K562 (cell line): Measurements from ENCODE around the gene CDHR2. TPM values are rescaled to one million over a fixed set of nuclear protein-coding genes. Genes with fewer than 3 reads are reported as not detected.

Experiments
- ADNP ChIP-seq: fragments of 200-800 bp; sonication (Bioruptor generic); IDR thresholded peaks from 2 replicates; pipeline ENCODE4 v1.6.1; 2016; ENCODE audit warnings: missing genetic modification characterization, missing compliant biosample characterization
- CHCHD3 ChIP-seq: fragments of 250-450 bp; sonication (Bioruptor Pico); IDR thresholded peaks from 2 replicates; pipeline ENCODE4 v2.1.2; 2022; ENCODE audit warnings: mild to moderate bottlenecking
- ETV1 ChIP-seq: fragments of 450-650 bp; conservative IDR thresholded peaks from 2 replicates; pipeline ENCODE4 v1.6.1; 2016; ENCODE audit warnings: missing genetic modification characterization, control low read depth, low read depth, missing compliant biosample characterization
- FOXA1 ChIP-seq: fragments of 450-650 bp; IDR thresholded peaks from 2 replicates; pipeline ENCODE4 v1.6.1; 2016; ENCODE audit warnings: mild to moderate bottlenecking, borderline replicate concordance
- GTF2A2 ChIP-seq: IDR thresholded peaks from 2 replicates; pipeline ENCODE4 v1.6.1; 2016; ENCODE audit warnings: mild to moderate bottlenecking, missing genetic modification characterization, missing compliant biosample characterization
- PRMT5 ChIP-seq: sonication (generic); formaldehyde crosslinking; IDR thresholded peaks from 2 replicates; pipeline ENCODE4 v1.5.0; 2020; ENCODE audit warnings: missing genetic modification reagents
- SMC3 ChIP-seq: conservative IDR thresholded peaks from 2 replicates; pipeline ENCODE4 v1.6.1; 2011; ENCODE audit warnings: low read depth, low read length, improper control_type of control experiment; ENCODE audit not compliant: insufficient read depth
- SOX6 ChIP-seq: fragments of 450-650 bp; IDR thresholded peaks from 2 replicates; pipeline ENCODE4 v1.6.1; 2014; ENCODE audit warnings: mild to moderate bottlenecking
- TSC22D4 ChIP-seq: fragments of 450-650 bp; IDR thresholded peaks from 2 replicates; pipeline ENCODE4 v1.6.1; 2016; ENCODE audit warnings: missing genetic modification characterization, missing biosample characterization, control low read depth
- U2AF1 ChIP-seq: fragments of 200-400 bp; formaldehyde crosslinking; optimal IDR thresholded peaks from 2 replicates; pipeline ENCODE3; 2017; ENCODE audit warnings: mild to moderate bottlenecking, low read depth, low read length, moderate library complexity
- polyA plus RNA-seq, 8 experiments: library from polyadenylated mRNA; depleted of rRNA in 4 of 8; stranded (reverse) in 5 of 8; unstranded in 3 of 8; fragments of >200 nt; fragmentation: Nextera tagmentation in 2 of 8; fragmentation: Illumina TruSeq in 1 of 8; extraction: Ambion mirVana in 2 of 8; extraction: Trizol in 1 of 8; gene quantifications; 2 replicates each; pipeline versions ENCODE4 v1.2.1 to v1.2.3, GENCODE V29; 2011 to 2014; ENCODE audit warnings: inconsistent platforms in 1 of 8, missing spikeins in 1 of 8
- total RNA-seq, 7 experiments: library from RNA; depleted of rRNA in 6 of 7; stranded (reverse); fragments of >200 nt in 6 of 7; fragmentation: Illumina TruSeq in 2 of 7; extraction: Trizol in 2 of 7; gene quantifications; 2 replicates each; pipeline versions ENCODE4 v1.2.1 to v1.2.3, GENCODE V29; 2011 to 2021; ENCODE audit warnings: low replicate concordance in 1 of 7
- TF ChIP-seq, protein P1 (sequence below): fragments of 450-650 bp; formaldehyde crosslinking; conservative IDR thresholded peaks from 2 replicates; pipeline ENCODE4 v1.4.0; 2022; ENCODE audit warnings: mild to moderate bottlenecking, missing genetic modification characterization
- TF ChIP-seq, protein P2 (sequence below): sonication (generic); formaldehyde crosslinking; IDR thresholded peaks from 2 replicates; pipeline ENCODE4 v1.8.0; 2022; ENCODE audit warnings: mild to moderate bottlenecking, missing genetic modification reagents, borderline replicate concordance
- TF ChIP-seq, protein P3 (sequence below), 2 experiments: IDR thresholded peaks; 2 replicates each; pipeline ENCODE4 v1.6.1; 2012; ENCODE audit warnings: improper control_type of control experiment in 2 of 2, low read depth in 2 of 2, low read length in 2 of 2, borderline replicate concordance in 1 of 2
- TF ChIP-seq, protein P4 (sequence below): fragments of 450-650 bp; IDR thresholded peaks from 2 replicates; pipeline ENCODE4 v1.6.1; 2014; ENCODE audit warnings: low read depth, mild to moderate bottlenecking, moderate library complexity, borderline replicate concordance
- TF ChIP-seq, protein P5 (sequence below): fragments of 250-450 bp; sonication (Bioruptor Pico); IDR thresholded peaks from 2 replicates; pipeline ENCODE4 v1.8.0; 2021; ENCODE audit warnings: moderate library complexity, mild to moderate bottlenecking, inconsistent platforms
- TF ChIP-seq, protein P6 (sequence below), 2 experiments: fragments of 450-650 bp; IDR thresholded peaks; 2 replicates each; pipeline ENCODE4 v1.6.1; 2016

Gene CDHR2
- total and polyA plus RNA-seq, 9 of the 15 experiments (the other 6 are each of a cell fraction or from before 2014, with no cell fraction given): 0.01 to 0.62 (median 0.09) TPM; not detected in 2

DNA sequence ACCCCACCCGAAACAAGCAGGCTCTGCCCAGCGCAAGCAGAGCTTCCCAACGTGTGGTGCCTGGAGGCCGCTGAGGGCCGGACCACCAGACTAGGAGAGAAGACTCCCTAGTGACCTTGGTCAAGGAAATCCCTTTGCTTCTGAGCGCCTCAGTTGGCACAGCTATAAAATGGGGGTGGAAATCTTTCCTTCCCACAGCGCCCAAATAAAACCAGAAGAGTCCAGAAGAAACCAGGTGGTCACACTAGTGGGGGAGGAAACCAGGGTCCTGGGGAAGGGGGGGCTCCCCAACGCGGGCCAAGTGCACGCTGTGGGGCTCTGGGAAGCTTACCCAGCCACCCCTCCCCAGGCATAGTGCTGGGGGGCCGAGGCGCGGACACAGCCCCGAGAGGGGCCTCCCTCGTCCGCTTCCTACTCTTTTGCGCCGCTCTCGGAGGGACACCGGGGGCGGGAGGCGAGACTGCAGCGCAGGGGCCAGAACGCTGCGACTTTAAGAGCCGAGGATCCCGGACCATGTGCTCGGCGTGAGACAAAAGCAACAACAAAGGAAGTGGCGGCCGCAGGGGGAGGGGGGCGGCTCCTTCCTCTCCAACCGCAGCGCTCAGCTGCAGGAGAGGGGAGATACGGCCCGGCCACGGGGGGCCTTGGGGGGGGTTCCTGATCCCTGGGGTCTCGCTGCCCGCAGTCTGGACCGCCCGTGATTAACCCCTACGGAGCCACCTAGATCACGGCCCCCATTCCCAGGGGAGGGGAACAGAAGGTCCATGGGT, 12.8 kb upstream of the CDHR2 start (continued):
- TF ChIP-seq, protein P1, sequence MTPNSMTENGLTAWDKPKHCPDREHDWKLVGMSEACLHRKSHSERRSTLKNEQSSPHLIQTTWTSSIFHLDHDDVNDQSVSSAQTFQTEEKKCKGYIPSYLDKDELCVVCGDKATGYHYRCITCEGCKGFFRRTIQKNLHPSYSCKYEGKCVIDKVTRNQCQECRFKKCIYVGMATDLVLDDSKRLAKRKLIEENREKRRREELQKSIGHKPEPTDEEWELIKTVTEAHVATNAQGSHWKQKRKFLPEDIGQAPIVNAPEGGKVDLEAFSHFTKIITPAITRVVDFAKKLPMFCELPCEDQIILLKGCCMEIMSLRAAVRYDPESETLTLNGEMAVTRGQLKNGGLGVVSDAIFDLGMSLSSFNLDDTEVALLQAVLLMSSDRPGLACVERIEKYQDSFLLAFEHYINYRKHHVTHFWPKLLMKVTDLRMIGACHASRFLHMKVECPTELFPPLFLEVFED (CRISPR knock-in tag): no peak
- no peak for TF ChIP-seq GTF2A2 (tag)
- no peak for TF ChIP-seq SMC3
- TF ChIP-seq PRMT5 (CRISPR knock-in tag): no peak
- TF ChIP-seq, protein P2, sequence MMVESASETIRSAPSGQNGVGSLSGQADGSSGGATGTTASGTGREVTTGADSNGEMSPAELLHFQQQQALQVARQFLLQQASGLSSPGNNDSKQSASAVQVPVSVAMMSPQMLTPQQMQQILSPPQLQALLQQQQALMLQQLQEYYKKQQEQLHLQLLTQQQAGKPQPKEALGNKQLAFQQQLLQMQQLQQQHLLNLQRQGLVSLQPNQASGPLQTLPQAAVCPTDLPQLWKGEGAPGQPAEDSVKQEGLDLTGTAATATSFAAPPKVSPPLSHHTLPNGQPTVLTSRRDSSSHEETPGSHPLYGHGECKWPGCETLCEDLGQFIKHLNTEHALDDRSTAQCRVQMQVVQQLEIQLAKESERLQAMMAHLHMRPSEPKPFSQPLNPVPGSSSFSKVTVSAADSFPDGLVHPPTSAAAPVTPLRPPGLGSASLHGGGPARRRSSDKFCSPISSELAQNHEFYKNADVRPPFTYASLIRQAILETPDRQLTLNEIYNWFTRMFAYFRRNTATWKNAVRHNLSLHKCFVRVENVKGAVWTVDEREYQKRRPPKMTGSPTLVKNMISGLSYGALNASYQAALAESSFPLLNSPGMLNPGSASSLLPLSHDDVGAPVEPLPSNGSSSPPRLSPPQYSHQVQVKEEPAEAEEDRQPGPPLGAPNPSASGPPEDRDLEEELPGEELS: 0 out of 2 replicates have a peak, but pooled peaks have one; percentile 38
- TF ChIP-seq CHCHD3 (CRISPR knock-in tag): no peak
- TF ChIP-seq, protein P3, sequence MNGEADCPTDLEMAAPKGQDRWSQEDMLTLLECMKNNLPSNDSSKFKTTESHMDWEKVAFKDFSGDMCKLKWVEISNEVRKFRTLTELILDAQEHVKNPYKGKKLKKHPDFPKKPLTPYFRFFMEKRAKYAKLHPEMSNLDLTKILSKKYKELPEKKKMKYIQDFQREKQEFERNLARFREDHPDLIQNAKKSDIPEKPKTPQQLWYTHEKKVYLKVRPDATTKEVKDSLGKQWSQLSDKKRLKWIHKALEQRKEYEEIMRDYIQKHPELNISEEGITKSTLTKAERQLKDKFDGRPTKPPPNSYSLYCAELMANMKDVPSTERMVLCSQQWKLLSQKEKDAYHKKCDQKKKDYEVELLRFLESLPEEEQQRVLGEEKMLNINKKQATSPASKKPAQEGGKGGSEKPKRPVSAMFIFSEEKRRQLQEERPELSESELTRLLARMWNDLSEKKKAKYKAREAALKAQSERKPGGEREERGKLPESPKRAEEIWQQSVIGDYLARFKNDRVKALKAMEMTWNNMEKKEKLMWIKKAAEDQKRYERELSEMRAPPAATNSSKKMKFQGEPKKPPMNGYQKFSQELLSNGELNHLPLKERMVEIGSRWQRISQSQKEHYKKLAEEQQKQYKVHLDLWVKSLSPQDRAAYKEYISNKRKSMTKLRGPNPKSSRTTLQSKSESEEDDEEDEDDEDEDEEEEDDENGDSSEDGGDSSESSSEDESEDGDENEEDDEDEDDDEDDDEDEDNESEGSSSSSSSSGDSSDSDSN (IDR thresholded peaks at IDR 0.05; ENCODE audit: borderline replicate concordance in 1 of 2, low read depth in 2 of 2, low read length in 2 of 2): 0 out of 4 replicates have a peak, but pooled peaks of 1 of the 2 experiments have one; percentile 31
- peak; percentile 81 for TF ChIP-seq SOX6
- TF ChIP-seq FOXA1: no peak
- TF ChIP-seq TSC22D4 (tag): no peak
- TF ChIP-seq ETV1: peak; percentile 49
- no peak for TF ChIP-seq U2AF1
- no peak for TF ChIP-seq ADNP
- TF ChIP-seq, protein P4, sequence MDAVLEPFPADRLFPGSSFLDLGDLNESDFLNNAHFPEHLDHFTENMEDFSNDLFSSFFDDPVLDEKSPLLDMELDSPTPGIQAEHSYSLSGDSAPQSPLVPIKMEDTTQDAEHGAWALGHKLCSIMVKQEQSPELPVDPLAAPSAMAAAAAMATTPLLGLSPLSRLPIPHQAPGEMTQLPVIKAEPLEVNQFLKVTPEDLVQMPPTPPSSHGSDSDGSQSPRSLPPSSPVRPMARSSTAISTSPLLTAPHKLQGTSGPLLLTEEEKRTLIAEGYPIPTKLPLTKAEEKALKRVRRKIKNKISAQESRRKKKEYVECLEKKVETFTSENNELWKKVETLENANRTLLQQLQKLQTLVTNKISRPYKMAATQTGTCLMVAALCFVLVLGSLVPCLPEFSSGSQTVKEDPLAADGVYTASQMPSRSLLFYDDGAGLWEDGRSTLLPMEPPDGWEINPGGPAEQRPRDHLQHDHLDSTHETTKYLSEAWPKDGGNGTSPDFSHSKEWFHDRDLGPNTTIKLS: no peak
- TF ChIP-seq, protein P5, sequence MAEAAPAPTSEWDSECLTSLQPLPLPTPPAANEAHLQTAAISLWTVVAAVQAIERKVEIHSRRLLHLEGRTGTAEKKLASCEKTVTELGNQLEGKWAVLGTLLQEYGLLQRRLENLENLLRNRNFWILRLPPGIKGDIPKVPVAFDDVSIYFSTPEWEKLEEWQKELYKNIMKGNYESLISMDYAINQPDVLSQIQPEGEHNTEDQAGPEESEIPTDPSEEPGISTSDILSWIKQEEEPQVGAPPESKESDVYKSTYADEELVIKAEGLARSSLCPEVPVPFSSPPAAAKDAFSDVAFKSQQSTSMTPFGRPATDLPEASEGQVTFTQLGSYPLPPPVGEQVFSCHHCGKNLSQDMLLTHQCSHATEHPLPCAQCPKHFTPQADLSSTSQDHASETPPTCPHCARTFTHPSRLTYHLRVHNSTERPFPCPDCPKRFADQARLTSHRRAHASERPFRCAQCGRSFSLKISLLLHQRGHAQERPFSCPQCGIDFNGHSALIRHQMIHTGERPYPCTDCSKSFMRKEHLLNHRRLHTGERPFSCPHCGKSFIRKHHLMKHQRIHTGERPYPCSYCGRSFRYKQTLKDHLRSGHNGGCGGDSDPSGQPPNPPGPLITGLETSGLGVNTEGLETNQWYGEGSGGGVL: no peak
- TF ChIP-seq, protein P6, sequence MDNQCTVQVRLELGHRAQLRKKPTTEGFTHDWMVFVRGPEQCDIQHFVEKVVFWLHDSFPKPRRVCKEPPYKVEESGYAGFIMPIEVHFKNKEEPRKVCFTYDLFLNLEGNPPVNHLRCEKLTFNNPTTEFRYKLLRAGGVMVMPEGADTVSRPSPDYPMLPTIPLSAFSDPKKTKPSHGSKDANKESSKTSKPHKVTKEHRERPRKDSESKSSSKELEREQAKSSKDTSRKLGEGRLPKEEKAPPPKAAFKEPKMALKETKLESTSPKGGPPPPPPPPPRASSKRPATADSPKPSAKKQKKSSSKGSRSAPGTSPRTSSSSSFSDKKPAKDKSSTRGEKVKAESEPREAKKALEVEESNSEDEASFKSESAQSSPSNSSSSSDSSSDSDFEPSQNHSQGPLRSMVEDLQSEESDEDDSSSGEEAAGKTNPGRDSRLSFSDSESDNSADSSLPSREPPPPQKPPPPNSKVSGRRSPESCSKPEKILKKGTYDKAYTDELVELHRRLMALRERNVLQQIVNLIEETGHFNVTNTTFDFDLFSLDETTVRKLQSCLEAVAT (IDR thresholded peaks at IDR 0.05): no peak
